Upper lobe of right lung (tissue), 1 donor: Measurements from ENCODE around the gene PLOD3. TPM values are rescaled to one million over a fixed set of nuclear protein-coding genes. Genes with fewer than 3 reads are reported as not detected.

ENCODE experiments used
- ATAC-seq: fragments of 200-7000 bp; cut with Tn5 transposase; one replicate; pipeline ENCODE4 v1.9.1; 2020; ENCODE audit warnings: mild to moderate bottlenecking, moderate library complexity
- DNase-seq: peaks from one replicate; pipeline ENCODE4 v3.0.0-alpha.2; 2020
- H3K27ac ChIP-seq: fragments of 200-600 bp; one replicate; pipeline ENCODE4 v1.8.0; 2022
- H3K27me3 ChIP-seq: fragments of 200-600 bp; one replicate; pipeline ENCODE4 v1.8.0; 2022; ENCODE audit warnings: mild to moderate bottlenecking
- H3K36me3 ChIP-seq: fragments of 200-600 bp; one replicate; pipeline ENCODE4 v1.8.0; 2022
- H3K4me1 ChIP-seq: fragments of 200-600 bp; one replicate; pipeline ENCODE4 v1.8.0; 2022
- H3K4me3 ChIP-seq: fragments of 200-600 bp; one replicate; pipeline ENCODE4 v1.8.0; 2022; ENCODE audit warnings: mild to moderate bottlenecking
- H3K9me3 ChIP-seq: fragments of 200-600 bp; one replicate; pipeline ENCODE4 v1.8.0; 2022
- CTCF ChIP-seq: fragments of 200-600 bp; IDR thresholded peaks from one replicate; pipeline ENCODE4 v1.8.0; 2022; ENCODE audit warnings: antibody characterized with exemption
- intact Hi-C: fragments of 100-400 bp; cut with DNase I; formaldehyde crosslinking; loops from one replicate; pipeline ENCODE4 v1.11.0; 2022
- total RNA-seq: library from RNA; stranded (reverse); fragmentation: NEBNext Ultra II Directional; extraction: Animal tissue kit (Norgen Biotek cat#: 25700); gene quantifications from one replicate; pipeline ENCODE4 v1.2.1, GENCODE V29; 2021
- donor health status: DM: no; HTN: yes; CAD: no; lungs with severe emphysema.

PLOD3 gene
- total RNA-seq, 1 donor from 2014 or later: 82.1 TPM

- ATAC-seq: no peak
- intact Hi-C loops: no loop called here
- no peaks in the 10 kb centered on the region for H3K36me3 ChIP-seq
Measured at GRCh38 chr7:101197991-101198390, 19.4 kb downstream of the PLOD3 start.

GRCh38 chr7:101195884-101196283 is 21.5 kb downstream of the PLOD3 start:
- no peaks in the 10 kb centered on the region for H3K9me3 ChIP-seq
- ATAC-seq: no peak
- no peaks in the 10 kb centered on the region for H3K4me1 ChIP-seq
- intact Hi-C loops: no loop called here
- peaks cover 22% of the 10 kb centered on the region for H3K27me3 ChIP-seq
- TF ChIP-seq CTCF: no peak
- no peak for DNase-seq
- H3K27ac ChIP-seq: no peak overlapping the region
- H3K4me3 ChIP-seq: no peak overlapping the region
- no peaks in the 10 kb centered on the region for H3K36me3 ChIP-seq

More at GRCh38 chr7:101197991-101198390, 19.4 kb downstream of the PLOD3 start:
- peaks cover 44% of the 10 kb centered on the region for H3K27me3 ChIP-seq
- TF ChIP-seq CTCF: no peak
- no peak for DNase-seq
- H3K4me1 ChIP-seq: peaks cover 6% of the 10 kb centered on the region
- no peak overlapping the region for H3K27ac ChIP-seq
- no peaks in the 10 kb centered on the region for H3K9me3 ChIP-seq
- H3K4me3 ChIP-seq: no peak overlapping the region

GRCh38 chr7:101189109-101189508 is 28.3 kb downstream of the PLOD3 start:
- H3K9me3 ChIP-seq: no peaks in the 10 kb centered on the region
- no peak for TF ChIP-seq CTCF
- H3K4me3 ChIP-seq: no peak overlapping the region
- H3K27ac ChIP-seq: no peak overlapping the region
- intact Hi-C loops: no loop called here
- H3K36me3 ChIP-seq: no peaks in the 10 kb centered on the region
- DNase-seq (no peak), ATAC-seq (no peak)
- no peaks in the 10 kb centered on the region for H3K4me1 ChIP-seq
- peaks cover 9% of the 10 kb centered on the region for H3K27me3 ChIP-seq

GRCh38 chr7:101186844-101187428 is 30.4 kb downstream of the PLOD3 start:
- no peak for TF ChIP-seq CTCF
- H3K27ac ChIP-seq: no peak overlapping the region
- intact Hi-C loops: no loop called here
- H3K27me3 ChIP-seq: peaks cover 9% of the 10 kb centered on the region
- no peaks in the 10 kb centered on the region for H3K4me1 ChIP-seq
- H3K4me3 ChIP-seq: no peak overlapping the region
- H3K36me3 ChIP-seq: no peaks in the 10 kb centered on the region
- no peak for ATAC-seq
- DNase-seq: no peak
- no peaks in the 10 kb centered on the region for H3K9me3 ChIP-seq

- no peak for DNase-seq
Measured at GRCh38 chr7:101186194-101186593, 31.2 kb downstream of the PLOD3 start.

More at GRCh38 chr7:101186194-101186593, 31.2 kb downstream of the PLOD3 start:
- intact Hi-C loops: no loop called here
- no peak for ATAC-seq
- no peak for TF ChIP-seq CTCF
- no peak overlapping the region for H3K27ac ChIP-seq
- H3K9me3 ChIP-seq: no peaks in the 10 kb centered on the region
- H3K36me3 ChIP-seq: no peaks in the 10 kb centered on the region
- no peaks in the 10 kb centered on the region for H3K4me1 ChIP-seq
- H3K27me3 ChIP-seq: peaks cover 16% of the 10 kb centered on the region
- no peak overlapping the region for H3K4me3 ChIP-seq
